ENCODE data around the gene CENPT. TPM values are rescaled to one million over a fixed set of nuclear protein-coding genes. Genes with fewer than 3 reads are reported as not detected.

CENPT gene
- total and polyA plus RNA-seq, 2 donors (not counting 1 experiment from before 2014, with no cell fraction given) = 23.1 to 30.2 TPM

DNA sequence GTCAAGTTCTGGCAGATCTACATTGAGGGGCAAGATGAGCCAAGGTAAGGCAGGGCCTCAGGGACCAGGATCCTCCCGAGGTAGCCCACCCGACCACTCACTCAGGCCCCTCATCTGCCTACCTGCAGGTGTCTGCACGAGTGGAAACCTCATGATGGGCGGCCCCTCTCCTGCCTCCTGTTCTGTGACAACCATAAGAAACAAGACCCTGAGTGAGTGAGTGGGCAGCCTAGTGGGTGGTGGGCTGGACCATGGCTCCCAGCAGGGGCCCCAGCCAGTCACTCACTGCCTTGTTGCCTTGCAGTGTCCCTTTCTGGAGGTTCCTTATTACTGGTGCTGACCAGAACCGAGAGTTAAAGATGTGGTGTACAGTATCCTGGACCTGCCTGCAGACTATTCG lies 30.7 kb upstream of the CENPT start:
- H3K9me3 ChIP-seq (ENCODE audit: control insufficient read depth, insufficient read depth, low read depth, low read length) = no peaks in the 10 kb centered on the region
- H3K9ac ChIP-seq (ENCODE audit: insufficient read depth, low read length) = no peak overlapping the region
- H3K36me3 ChIP-seq (ENCODE audit: control insufficient read depth, insufficient read depth, low read length) = peaks cover 59% of the 10 kb centered on the region
- H2AFZ ChIP-seq (ENCODE audit: low read length) = no peak overlapping the region
- no peaks in the 10 kb centered on the region for H3K27me3 ChIP-seq (ENCODE audit: control insufficient read depth, insufficient read depth, low read length)
- H3K4me3 ChIP-seq (replicated peaks in 1 of 4; ENCODE audit: control extremely low read depth in 1 of 4, insufficient read depth in 1 of 4, low read depth in 3 of 4, low read length in 4 of 4) = no peak overlapping the region
- no peak for DNase-seq (ENCODE audit: low read depth in 2 of 2)
- no peaks in the 10 kb centered on the region for H4K20me1 ChIP-seq (ENCODE audit: control insufficient read depth, extremely low read depth, insufficient read depth, low read length)
- no peaks in the 10 kb centered on the region for H3K4me1 ChIP-seq (ENCODE audit: control insufficient read depth, extremely low read depth, insufficient read depth, low read length)
- H3K4me2 ChIP-seq (ENCODE audit: extremely low read depth, insufficient read depth, low read length) = no peak overlapping the region
- no peak overlapping the region for H3K27ac ChIP-seq (ENCODE audit: insufficient read depth, low read length)
- H3K79me2 ChIP-seq (ENCODE audit: control insufficient read depth, insufficient read depth, low read length) = peaks cover 37% of the 10 kb centered on the region
- TF ChIP-seq EZH2 (IDR thresholded peaks at IDR 0.05; ENCODE audit: low read length, missing control alignments) = no peak
- TF ChIP-seq, protein P1, sequence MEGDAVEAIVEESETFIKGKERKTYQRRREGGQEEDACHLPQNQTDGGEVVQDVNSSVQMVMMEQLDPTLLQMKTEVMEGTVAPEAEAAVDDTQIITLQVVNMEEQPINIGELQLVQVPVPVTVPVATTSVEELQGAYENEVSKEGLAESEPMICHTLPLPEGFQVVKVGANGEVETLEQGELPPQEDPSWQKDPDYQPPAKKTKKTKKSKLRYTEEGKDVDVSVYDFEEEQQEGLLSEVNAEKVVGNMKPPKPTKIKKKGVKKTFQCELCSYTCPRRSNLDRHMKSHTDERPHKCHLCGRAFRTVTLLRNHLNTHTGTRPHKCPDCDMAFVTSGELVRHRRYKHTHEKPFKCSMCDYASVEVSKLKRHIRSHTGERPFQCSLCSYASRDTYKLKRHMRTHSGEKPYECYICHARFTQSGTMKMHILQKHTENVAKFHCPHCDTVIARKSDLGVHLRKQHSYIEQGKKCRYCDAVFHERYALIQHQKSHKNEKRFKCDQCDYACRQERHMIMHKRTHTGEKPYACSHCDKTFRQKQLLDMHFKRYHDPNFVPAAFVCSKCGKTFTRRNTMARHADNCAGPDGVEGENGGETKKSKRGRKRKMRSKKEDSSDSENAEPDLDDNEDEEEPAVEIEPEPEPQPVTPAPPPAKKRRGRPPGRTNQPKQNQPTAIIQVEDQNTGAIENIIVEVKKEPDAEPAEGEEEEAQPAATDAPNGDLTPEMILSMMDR (conservative IDR thresholded peaks at IDR 0.05 in 1 of 2, IDR thresholded peaks at IDR 0.05 in 1 of 2; ENCODE audit: low read depth in 1 of 2, low read length in 2 of 2) = no peak

DNA sequence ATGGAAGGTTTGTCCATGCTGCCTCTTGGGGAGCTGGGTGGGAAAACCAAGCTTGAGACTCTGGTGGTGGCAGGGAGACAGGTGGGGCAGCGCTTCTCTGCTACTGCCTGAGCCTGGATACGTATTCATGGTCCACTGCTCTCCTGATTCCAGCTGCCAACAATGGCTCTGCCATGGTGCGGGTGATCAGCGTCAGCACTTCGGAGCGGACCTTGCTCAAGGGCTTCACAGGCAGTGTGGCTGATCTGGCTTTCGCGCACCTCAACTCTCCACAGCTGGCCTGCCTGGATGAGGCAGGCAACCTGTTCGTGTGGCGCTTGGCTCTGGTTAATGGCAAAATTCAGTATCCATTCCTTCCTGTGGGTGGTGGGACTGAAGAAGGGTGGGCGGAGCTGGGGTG lies 29.6 kb upstream of the CENPT start:
- Histone ChIP-seq H3K27ac (ENCODE audit: insufficient read depth, low read length) (no peak overlapping the region), H3K4me3 (replicated peaks in 1 of 4; ENCODE audit: control extremely low read depth in 1 of 4, insufficient read depth in 1 of 4, low read depth in 3 of 4, low read length in 4 of 4) (no peak overlapping the region), H3K4me2 (ENCODE audit: extremely low read depth, insufficient read depth, low read length) (no peak overlapping the region), H4K20me1 (ENCODE audit: control insufficient read depth, extremely low read depth, insufficient read depth, low read length) (no peaks in the 10 kb centered on the region), H3K9ac (ENCODE audit: insufficient read depth, low read length) (no peak overlapping the region), H3K36me3 (ENCODE audit: control insufficient read depth, insufficient read depth, low read length) (peaks cover 48% of the 10 kb centered on the region), H2AFZ (ENCODE audit: low read length) (no peak overlapping the region), H3K27me3 (ENCODE audit: control insufficient read depth, insufficient read depth, low read length) (no peaks in the 10 kb centered on the region), H3K79me2 (ENCODE audit: control insufficient read depth, insufficient read depth, low read length) (peaks cover 40% of the 10 kb centered on the region), H3K9me3 (ENCODE audit: control insufficient read depth, insufficient read depth, low read depth, low read length) (no peaks in the 10 kb centered on the region), H3K4me1 (ENCODE audit: control insufficient read depth, extremely low read depth, insufficient read depth, low read length) (no peaks in the 10 kb centered on the region)
- no peak for DNase-seq (ENCODE audit: low read depth in 2 of 2)
- no peak for TF ChIP-seq EZH2 (IDR thresholded peaks at IDR 0.05; ENCODE audit: low read length, missing control alignments)
- TF ChIP-seq, protein P1 (conservative IDR thresholded peaks at IDR 0.05 in 1 of 2, IDR thresholded peaks at IDR 0.05 in 1 of 2; ENCODE audit: low read depth in 1 of 2, low read length in 2 of 2) = no peak

DNA sequence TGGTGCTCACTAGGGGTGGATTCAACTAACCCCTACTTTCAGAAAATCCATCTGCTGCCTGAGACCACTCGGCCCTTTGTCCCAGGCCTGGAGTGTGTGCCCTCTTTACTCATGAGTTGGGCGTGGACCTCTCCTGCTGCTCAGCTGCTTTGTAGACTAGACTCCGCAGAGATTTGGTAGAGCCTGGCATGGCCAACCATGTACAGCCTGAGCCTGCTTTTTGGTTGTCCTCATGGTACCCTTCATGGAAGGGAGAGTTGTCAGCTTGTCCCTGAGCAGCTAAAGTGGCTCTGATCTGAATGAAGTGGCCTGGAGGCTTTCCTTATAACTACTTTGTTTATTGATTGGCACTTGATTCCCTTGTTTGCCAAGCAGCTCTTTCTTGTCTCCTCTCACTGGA lies 26.9 kb upstream of the CENPT start:
- Histone ChIP-seq H3K4me1 (ENCODE audit: control insufficient read depth, extremely low read depth, insufficient read depth, low read length) (no peaks in the 10 kb centered on the region), H3K4me2 (ENCODE audit: extremely low read depth, insufficient read depth, low read length) (peak overlapping the region; percentile 98), H3K36me3 (ENCODE audit: control insufficient read depth, insufficient read depth, low read length) (peaks cover 27% of the 10 kb centered on the region), H3K27ac (ENCODE audit: insufficient read depth, low read length) (no peak overlapping the region), H3K9me3 (ENCODE audit: control insufficient read depth, insufficient read depth, low read depth, low read length) (no peaks in the 10 kb centered on the region), H3K9ac (ENCODE audit: insufficient read depth, low read length) (no peak overlapping the region), H3K4me3 (replicated peaks in 1 of 4; ENCODE audit: control extremely low read depth in 1 of 4, insufficient read depth in 1 of 4, low read depth in 3 of 4, low read length in 4 of 4) (peak overlapping the region; percentile 27 to 96 (median 93)), H3K79me2 (ENCODE audit: control insufficient read depth, insufficient read depth, low read length) (peaks cover 40% of the 10 kb centered on the region), H2AFZ (ENCODE audit: low read length) (no peak overlapping the region), H4K20me1 (ENCODE audit: control insufficient read depth, extremely low read depth, insufficient read depth, low read length) (no peaks in the 10 kb centered on the region), H3K27me3 (ENCODE audit: control insufficient read depth, insufficient read depth, low read length) (no peaks in the 10 kb centered on the region)
- TF ChIP-seq, protein P1 (conservative IDR thresholded peaks at IDR 0.05 in 1 of 2, IDR thresholded peaks at IDR 0.05 in 1 of 2; ENCODE audit: low read depth in 1 of 2, low read length in 2 of 2) = no peak
- no peak for TF ChIP-seq EZH2 (IDR thresholded peaks at IDR 0.05; ENCODE audit: low read length, missing control alignments)
- no peak for DNase-seq (ENCODE audit: low read depth in 2 of 2)
